Measurements from ENCODE around the gene ITPRID1.

ITPRID1 gene

DNA sequence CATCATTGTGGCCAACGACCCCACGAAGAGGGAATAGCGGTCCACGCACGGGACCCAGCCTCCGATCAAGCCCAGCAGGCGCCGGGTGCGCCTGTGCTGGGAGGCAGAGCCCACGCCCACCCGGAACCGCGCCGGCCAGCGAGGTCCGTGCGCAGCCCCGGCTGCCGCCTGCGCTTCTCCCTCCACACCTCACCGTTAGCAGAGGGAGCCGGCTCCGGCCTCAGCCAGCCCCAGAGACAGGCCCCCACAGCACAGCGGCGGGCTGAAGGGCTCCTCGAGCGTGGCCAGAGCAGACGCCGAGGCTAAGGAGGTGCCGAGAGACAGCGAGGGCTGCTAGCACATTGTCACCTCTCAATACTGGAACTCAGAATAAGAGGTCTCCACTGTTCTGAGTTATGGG lies 3.6 kb downstream of the ITPRID1 start:
- no peak overlapping the region for H2AFZ ChIP-seq (ENCODE audit: low read depth, low read length, severe bottlenecking)
- H3K27me3 ChIP-seq (ENCODE audit: low read length) = 0 out of 2 replicates have a peak, but pooled peaks cover 2% of the 10 kb centered on the region
- H3K9ac ChIP-seq (ENCODE audit: low read length) = no peak overlapping the region
- H3K9me2 ChIP-seq (replicated peaks; ENCODE audit: insufficient read depth, low read length) = no peaks in the 10 kb centered on the region
- H3K36me3 ChIP-seq (ENCODE audit: low read length) = no peaks in the 10 kb centered on the region
- no peaks in the 10 kb centered on the region for H4K20me1 ChIP-seq (ENCODE audit: low read depth, low read length)
- H3K27ac ChIP-seq (ENCODE audit: low read depth, low read length) = no peak overlapping the region
- H3K79me2 ChIP-seq (ENCODE audit: insufficient read depth, low read length) = no peaks in the 10 kb centered on the region
- no peak overlapping the region for H3K4me3 ChIP-seq (ENCODE audit: insufficient read depth, low read length, poor library complexity, severe bottlenecking)
- TF ChIP-seq EZH2phosphoT487 (conservative IDR thresholded peaks at IDR 0.05; ENCODE audit: low read length) (no peak), CTCF (IDR thresholded peaks at IDR 0.05; ENCODE audit: insufficient read depth, low read length, poor library complexity, severe bottlenecking) (no peak)
- H3K4me2 ChIP-seq (ENCODE audit: low read depth, low read length, poor library complexity, severe bottlenecking) = no peak overlapping the region
- no peaks in the 10 kb centered on the region for H3F3A ChIP-seq (ENCODE audit: insufficient read depth)
- H3K9me3 ChIP-seq (ENCODE audit: insufficient read depth, low read length) = no peaks in the 10 kb centered on the region

DNA sequence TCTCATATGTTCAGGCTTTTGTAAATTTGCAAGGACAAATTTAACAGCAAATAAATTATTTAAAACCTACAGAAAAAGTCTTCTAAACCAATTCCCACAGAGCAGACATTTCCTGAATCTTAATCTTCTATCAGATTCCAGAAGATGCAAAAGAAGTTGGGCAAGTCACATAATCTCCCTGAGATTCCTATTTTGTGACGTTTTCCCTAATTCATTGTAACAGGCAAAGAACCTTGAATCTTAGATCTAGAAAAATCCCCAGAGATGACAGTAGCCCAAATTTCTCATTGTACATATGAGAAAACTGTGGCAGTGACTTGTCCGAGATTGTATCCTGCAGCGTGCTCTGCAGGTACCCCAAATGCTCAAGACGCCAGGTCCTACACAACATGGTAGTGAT lies 4.9 kb downstream of the ITPRID1 start:
- TF ChIP-seq CTCF (IDR thresholded peaks at IDR 0.05; ENCODE audit: insufficient read depth, low read length, poor library complexity, severe bottlenecking) (no peak), EZH2phosphoT487 (conservative IDR thresholded peaks at IDR 0.05; ENCODE audit: low read length) (no peak)
- H3K9me3 ChIP-seq (ENCODE audit: insufficient read depth, low read length) = no peaks in the 10 kb centered on the region
- H3K4me2 ChIP-seq (ENCODE audit: low read depth, low read length, poor library complexity, severe bottlenecking) = no peak overlapping the region
- no peak overlapping the region for H2AFZ ChIP-seq (ENCODE audit: low read depth, low read length, severe bottlenecking)
- H3K9ac ChIP-seq (ENCODE audit: low read length) = no peak overlapping the region
- H3K9me2 ChIP-seq (replicated peaks; ENCODE audit: insufficient read depth, low read length) = no peaks in the 10 kb centered on the region
- H3K79me2 ChIP-seq (ENCODE audit: insufficient read depth, low read length) = no peaks in the 10 kb centered on the region
- H3K4me3 ChIP-seq (ENCODE audit: insufficient read depth, low read length, poor library complexity, severe bottlenecking) = no peak overlapping the region
- H3K27ac ChIP-seq (ENCODE audit: low read depth, low read length) = no peak overlapping the region
- no peaks in the 10 kb centered on the region for H3K36me3 ChIP-seq (ENCODE audit: low read length)
- H3F3A ChIP-seq (ENCODE audit: insufficient read depth) = no peaks in the 10 kb centered on the region
- no peaks in the 10 kb centered on the region for H4K20me1 ChIP-seq (ENCODE audit: low read depth, low read length)
- H3K27me3 ChIP-seq (ENCODE audit: low read length) = 0 out of 2 replicates have a peak, but pooled peaks cover 2% of the 10 kb centered on the region

GRCh38 chr7:31521336-31522010 lies 7.6 kb downstream of the ITPRID1 start:
- Histone ChIP-seq H4K20me1 (ENCODE audit: low read depth, low read length) (no peaks in the 10 kb centered on the region), H2AFZ (ENCODE audit: low read depth, low read length, severe bottlenecking) (no peak overlapping the region), H3K4me2 (ENCODE audit: low read depth, low read length, poor library complexity, severe bottlenecking) (no peak overlapping the region), H3K27me3 (ENCODE audit: low read length) (0 out of 2 replicates have a peak, but pooled peaks cover under 1% of the 10 kb centered on the region), H3K36me3 (ENCODE audit: low read length) (no peaks in the 10 kb centered on the region), H3K27ac (ENCODE audit: low read depth, low read length) (no peak overlapping the region), H3K9me3 (ENCODE audit: insufficient read depth, low read length) (no peaks in the 10 kb centered on the region), H3K9ac (ENCODE audit: low read length) (no peak overlapping the region), H3F3A (ENCODE audit: insufficient read depth) (no peaks in the 10 kb centered on the region), H3K4me3 (ENCODE audit: insufficient read depth, low read length, poor library complexity, severe bottlenecking) (no peak overlapping the region), H3K79me2 (ENCODE audit: insufficient read depth, low read length) (no peaks in the 10 kb centered on the region), H3K9me2 (replicated peaks; ENCODE audit: insufficient read depth, low read length) (no peaks in the 10 kb centered on the region)
- TF ChIP-seq CTCF (IDR thresholded peaks at IDR 0.05; ENCODE audit: insufficient read depth, low read length, poor library complexity, severe bottlenecking) (no peak), EZH2phosphoT487 (conservative IDR thresholded peaks at IDR 0.05; ENCODE audit: low read length) (no peak)
